Measurements from ENCODE around the gene TTLL11.

The TTLL11 gene, protein sequence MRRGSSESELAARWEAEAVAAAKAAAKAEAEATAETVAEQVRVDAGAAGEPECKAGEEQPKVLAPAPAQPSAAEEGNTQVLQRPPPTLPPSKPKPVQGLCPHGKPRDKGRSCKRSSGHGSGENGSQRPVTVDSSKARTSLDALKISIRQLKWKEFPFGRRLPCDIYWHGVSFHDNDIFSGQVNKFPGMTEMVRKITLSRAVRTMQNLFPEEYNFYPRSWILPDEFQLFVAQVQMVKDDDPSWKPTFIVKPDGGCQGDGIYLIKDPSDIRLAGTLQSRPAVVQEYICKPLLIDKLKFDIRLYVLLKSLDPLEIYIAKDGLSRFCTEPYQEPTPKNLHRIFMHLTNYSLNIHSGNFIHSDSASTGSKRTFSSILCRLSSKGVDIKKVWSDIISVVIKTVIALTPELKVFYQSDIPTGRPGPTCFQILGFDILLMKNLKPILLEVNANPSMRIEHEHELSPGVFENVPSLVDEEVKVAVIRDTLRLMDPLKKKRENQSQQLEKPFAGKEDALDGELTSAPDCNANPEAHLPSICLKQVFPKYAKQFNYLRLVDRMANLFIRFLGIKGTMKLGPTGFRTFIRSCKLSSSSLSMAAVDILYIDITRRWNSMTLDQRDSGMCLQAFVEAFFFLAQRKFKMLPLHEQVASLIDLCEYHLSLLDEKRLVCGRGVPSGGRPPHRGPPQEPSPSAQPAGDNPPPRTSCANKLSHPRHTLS

DNA sequence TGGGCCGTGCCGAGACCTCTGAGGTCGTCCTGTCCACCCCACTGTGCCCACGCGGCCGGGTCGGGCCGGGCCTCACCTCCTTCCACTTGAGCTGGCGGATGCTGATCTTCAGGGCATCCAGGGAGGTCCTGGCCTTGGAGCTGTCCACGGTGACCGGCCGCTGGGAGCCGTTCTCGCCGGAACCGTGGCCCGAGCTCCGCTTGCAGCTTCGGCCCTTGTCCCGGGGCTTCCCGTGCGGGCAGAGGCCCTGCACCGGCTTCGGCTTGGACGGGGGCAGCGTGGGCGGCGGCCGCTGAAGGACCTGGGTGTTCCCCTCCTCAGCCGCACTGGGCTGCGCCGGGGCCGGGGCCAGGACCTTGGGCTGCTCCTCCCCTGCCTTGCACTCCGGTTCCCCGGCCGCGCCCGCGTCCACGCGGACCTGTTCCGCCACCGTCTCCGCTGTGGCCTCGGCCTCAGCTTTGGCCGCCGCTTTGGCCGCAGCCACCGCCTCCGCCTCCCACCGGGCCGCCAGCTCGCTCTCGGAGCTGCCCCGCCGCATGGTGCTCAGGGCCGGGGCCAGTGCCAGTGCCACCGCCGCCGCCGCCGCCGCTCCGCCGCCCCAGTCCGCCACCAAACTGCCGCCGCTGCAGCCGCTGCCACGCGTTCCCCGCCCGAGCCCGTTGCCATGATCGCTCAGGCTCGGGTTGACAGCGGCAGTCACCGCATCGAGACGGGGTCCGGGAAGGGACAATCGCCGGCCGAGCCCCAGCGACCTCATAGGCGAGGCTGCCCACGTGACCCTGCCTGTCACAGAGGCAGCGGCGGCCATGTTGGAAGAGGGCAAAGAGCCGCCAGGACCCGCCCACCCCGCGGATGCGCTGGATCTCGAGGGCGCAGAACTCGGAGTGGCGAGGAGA, at the start of gene TTLL11:
TSS of gene TTLL11 (minus strand) at position 698 of the 896 bp plus-strand sequence. CDS start at position 538, 160 bp downstream.
- H3K9me3 ChIP-seq (ENCODE audit: severe bottlenecking): no peaks in the 10 kb centered on the region
- H3K36me3 ChIP-seq: peaks cover 4% of the 10 kb centered on the region; the same call in 1 of the 2 replicates
- H3K27ac ChIP-seq: peak within 1 kb of the TSS; percentile 44
- peak; percentile 99 for DNase-seq
- H3K4me3 ChIP-seq (ENCODE audit: low read depth, low read length): peak within 1 kb of the TSS; percentile 59
- TF ChIP-seq, protein P1, sequence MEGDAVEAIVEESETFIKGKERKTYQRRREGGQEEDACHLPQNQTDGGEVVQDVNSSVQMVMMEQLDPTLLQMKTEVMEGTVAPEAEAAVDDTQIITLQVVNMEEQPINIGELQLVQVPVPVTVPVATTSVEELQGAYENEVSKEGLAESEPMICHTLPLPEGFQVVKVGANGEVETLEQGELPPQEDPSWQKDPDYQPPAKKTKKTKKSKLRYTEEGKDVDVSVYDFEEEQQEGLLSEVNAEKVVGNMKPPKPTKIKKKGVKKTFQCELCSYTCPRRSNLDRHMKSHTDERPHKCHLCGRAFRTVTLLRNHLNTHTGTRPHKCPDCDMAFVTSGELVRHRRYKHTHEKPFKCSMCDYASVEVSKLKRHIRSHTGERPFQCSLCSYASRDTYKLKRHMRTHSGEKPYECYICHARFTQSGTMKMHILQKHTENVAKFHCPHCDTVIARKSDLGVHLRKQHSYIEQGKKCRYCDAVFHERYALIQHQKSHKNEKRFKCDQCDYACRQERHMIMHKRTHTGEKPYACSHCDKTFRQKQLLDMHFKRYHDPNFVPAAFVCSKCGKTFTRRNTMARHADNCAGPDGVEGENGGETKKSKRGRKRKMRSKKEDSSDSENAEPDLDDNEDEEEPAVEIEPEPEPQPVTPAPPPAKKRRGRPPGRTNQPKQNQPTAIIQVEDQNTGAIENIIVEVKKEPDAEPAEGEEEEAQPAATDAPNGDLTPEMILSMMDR (IDR thresholded peaks at IDR 0.05; ENCODE audit: low read depth, low read length): no peak
- H3K27me3 ChIP-seq (ENCODE audit: insufficient read depth, low read depth, severe bottlenecking): no peaks in the 10 kb centered on the region

DNA sequence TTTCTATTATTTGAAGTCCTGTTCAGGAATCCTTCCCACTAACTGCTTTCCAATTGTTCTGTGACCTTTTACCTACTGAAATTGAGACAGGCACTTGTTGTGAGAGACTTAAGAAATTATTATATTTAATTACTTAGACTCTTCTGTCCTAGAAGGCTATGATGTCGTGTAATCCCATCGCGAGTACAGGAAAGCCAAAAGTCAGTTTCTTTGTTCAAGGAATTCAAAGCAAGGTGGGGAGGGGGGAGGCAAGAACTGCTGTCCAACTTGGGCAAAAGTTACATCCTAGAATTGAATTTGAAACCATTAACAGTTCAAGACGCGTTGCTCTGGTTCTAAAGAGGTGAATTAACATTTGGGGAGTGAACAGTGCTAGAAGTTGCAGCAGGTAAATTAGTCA, 48.6 kb upstream of the TTLL11 start:
- Histone ChIP-seq H3K4me3 (ENCODE audit: low read depth, low read length) (no peak overlapping the region), H3K36me3 (peaks cover 43% of the 10 kb centered on the region), H3K27ac (no peak overlapping the region), H3K27me3 (ENCODE audit: insufficient read depth, low read depth, severe bottlenecking) (no peaks in the 10 kb centered on the region), H3K9me3 (ENCODE audit: severe bottlenecking) (no peaks in the 10 kb centered on the region)
- TF ChIP-seq, protein P1 (IDR thresholded peaks at IDR 0.05; ENCODE audit: low read depth, low read length): no peak
- no peak for DNase-seq

DNA sequence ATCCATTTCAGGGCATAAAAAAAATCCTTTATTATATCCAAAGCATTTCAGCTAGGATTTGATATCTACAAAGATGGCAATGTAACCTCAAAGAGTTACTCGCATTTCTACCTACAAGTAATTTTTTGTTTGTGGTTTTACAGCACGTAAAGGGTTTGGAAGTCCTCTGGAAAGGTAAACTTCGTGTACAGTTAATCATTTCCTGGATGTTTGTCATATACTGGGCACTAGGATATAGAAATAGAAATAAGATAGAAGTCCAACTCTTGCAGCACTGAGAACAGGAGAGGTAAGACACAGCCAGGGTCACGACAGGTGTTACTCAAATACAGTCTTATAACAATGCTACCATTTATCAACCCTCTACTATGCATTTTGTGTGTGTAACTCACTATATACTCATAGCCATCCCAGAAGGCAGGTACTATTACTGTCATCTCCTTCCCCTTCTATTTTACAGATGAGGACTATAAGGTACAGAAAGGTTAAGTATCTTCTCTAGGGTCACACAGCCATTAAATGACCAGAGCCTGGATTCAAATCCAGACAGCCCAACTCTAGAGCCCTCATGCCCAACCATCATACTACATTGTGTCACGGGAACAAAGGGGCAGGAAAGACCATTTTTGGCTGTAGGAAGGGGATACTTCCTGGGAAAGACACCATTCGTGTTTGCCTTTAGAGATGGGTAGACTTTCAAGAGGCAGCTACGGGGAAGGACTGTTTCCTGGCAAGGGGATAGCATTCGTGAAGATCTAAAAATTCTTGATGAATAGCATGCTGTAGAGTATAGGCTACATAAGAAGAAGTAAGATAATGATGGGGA, 47.5 kb upstream of the TTLL11 start:
- TF ChIP-seq, protein P1 (IDR thresholded peaks at IDR 0.05; ENCODE audit: low read depth, low read length): no peak
- Histone ChIP-seq H3K27me3 (ENCODE audit: insufficient read depth, low read depth, severe bottlenecking) (no peaks in the 10 kb centered on the region), H3K9me3 (ENCODE audit: severe bottlenecking) (no peaks in the 10 kb centered on the region), H3K27ac (no peak overlapping the region), H3K4me3 (ENCODE audit: low read depth, low read length) (no peak overlapping the region), H3K36me3 (peaks cover 34% of the 10 kb centered on the region)
- no peak for DNase-seq

DNA sequence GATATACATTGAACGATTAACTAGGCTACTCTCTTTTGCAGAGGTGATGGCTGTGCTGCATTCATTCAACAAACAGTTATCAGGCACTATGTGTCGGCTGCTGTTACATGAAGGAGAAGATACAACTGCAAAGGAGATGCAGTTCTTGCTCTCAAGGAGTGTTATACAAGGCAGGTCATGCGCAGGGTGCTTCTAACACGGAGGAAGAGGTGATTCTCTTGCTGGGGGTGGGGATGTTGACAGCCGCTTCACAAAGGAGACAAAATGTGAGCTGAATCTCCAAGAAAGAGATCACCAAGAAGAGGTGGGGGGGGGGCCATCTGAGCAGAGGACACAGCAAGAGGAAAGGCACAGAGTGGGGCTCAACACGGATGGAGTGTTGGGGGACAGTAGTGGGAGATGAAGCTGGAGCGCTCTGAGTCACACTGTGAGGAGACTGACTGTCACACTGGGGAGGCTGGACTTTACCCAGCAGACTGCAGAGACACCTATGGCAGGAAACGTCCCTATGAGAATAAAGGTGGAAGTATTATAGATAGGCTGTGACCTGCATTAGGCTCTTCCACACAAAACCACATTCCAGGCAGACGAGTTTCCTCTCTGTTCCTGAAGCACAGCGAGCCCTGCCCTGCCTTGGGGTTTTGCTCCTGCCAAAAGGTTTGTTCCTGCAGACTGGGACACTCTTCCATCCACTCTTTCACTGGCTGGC, 45.6 kb upstream of the TTLL11 start:
- DNase-seq: no peak
- H3K36me3 ChIP-seq: peaks cover 15% of the 10 kb centered on the region
- H3K27ac ChIP-seq: no peak overlapping the region
- H3K27me3 ChIP-seq (ENCODE audit: insufficient read depth, low read depth, severe bottlenecking): no peaks in the 10 kb centered on the region
- H3K9me3 ChIP-seq (ENCODE audit: severe bottlenecking): no peaks in the 10 kb centered on the region
- no peak overlapping the region for H3K4me3 ChIP-seq (ENCODE audit: low read depth, low read length)
- TF ChIP-seq, protein P1 (IDR thresholded peaks at IDR 0.05; ENCODE audit: low read depth, low read length): no peak

Measured in WERI-Rb-1 (cell line).